HG02763 (cell line): ENCODE data around the gene ZNF423.

Source experiments
- ATAC-seq: cut with Tn5 transposase; IDR thresholded peaks from one replicate; pipeline ENCODE4 v1.9.1; 2021; ENCODE audit warnings: mild to moderate bottlenecking, moderate library complexity; ENCODE audit not compliant: unreplicated experiment

ZNF423 gene

DNA sequence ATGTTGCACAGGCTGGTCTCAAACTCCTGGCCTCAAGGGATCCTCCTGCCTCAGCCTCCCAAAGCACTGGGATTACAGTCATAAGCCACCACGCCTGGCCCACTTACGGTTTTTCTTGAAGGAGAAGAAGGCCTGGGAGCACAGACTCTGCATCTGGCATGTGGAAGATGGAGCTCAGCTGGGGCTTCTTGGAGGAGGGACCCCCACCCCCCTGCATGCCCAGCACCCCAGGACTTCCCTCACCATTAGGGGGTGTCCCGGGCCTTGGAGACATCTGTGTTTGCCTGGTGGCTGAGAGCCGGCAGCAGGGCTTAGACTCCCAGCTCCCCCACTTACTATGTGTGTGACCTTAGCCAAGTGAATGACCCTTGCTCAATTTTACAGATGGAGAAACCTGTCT lies 204.7 kb downstream of the ZNF423 start:
- no peak for ATAC-seq

DNA sequence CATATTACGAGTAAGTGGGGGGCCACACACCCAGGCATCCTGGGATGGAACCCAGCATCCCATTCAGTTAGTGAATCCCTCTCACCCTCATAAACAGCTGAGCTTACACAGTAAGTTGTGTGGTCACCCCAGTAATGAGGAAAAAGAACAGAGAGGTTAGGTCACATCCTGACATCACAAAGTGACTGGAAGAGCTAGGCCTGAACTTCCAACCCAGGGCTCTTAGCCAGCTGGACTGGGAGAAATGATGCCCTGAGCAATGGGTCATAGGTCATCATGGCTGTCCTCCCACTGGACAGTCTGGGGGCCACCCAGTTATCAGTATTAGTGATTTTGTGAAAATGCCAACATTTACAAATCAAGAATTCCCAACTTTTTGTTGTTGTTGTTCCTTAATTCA lies 205.3 kb downstream of the ZNF423 start:
- no peak for ATAC-seq

DNA sequence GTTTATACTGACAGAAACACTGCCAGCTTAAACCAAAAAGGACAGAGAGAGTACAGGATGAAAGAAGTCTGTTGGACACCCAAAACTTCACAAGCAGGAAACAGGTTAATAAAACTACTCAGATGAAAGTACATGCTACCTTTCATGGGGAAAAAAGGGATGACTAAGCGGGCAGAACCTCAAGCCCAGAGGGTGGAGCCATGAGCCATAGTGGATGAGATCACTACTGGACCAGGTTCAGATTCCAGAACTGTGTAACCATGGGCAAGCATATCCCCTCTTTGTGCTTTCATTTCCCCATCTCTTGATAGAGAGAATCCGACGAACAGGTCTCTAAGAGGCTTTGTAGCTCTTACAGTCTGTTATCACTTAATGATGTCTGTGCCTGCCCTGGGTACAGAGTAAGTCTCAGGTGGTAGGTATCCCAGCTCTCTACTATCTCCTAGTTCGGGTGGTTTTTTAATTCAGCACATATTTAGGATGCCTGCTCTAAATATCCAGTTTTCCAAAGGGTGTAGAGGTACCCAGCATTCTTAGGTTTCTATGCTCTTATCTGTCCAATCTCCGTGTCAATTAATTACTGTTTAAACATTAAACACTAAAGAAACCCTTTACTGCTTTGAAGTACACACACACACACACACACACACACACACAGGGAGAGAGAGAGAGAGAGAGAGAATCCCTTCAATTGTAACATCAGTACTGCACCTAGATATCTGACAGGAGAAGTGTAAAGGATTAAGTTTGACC lies 206.7 kb downstream of the ZNF423 start:
- ATAC-seq = no peak

DNA sequence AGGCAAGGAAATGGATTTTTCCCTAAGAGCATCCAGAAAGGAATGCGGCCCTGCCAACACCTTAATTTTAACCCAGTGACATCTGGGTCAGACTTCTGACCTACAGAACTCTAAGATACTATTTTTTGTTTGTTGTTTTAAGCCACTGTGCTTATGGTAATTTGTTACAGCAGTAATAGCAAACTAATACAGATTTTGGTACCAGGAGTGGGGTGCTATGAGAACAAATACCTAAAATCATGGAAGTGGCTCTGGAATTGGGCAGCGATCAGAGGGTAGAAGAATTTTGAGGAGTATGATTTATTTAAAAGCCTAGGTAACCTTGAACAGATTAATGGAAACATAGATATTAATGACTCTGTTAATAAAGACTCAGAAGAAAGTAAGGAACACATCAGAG lies 208.2 kb downstream of the ZNF423 start:
- ATAC-seq = no peak

DNA sequence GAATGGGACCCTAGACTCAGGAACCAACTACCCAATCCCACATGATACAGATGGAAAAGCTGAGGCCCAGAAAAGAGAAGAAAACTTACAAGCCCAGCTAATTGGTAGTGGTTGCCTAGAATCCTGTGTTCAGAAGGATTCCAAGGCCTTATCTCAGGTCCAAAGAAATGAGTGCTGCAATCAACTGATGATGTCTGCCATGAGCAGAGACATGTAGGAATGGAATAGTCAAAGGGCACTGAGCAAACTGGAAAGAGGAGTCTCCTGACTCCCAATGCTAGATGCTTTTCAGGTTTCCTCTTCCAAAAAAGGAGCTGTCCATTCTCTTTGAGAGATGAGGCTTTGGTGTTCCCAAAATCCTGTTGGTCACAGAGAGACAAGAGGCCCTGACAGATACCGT lies 210.6 kb downstream of the ZNF423 start:
- no peak for ATAC-seq

DNA sequence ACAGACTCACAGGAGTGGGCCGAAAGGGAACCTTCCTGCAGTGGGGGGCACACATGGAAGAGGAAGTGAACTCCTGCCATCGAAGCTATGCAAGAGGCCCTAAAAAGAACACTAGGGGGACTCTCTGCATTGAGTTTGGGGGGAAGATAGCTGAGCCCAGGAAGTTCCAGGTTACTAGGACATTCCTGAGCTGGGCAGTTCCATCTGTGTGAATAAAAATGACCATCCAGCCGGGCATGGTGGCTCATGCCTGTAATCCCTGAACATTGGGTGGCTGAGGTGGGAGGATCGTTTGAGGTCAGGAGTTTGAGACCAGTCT lies 211.8 kb downstream of the ZNF423 start:
- ATAC-seq = no peak

DNA sequence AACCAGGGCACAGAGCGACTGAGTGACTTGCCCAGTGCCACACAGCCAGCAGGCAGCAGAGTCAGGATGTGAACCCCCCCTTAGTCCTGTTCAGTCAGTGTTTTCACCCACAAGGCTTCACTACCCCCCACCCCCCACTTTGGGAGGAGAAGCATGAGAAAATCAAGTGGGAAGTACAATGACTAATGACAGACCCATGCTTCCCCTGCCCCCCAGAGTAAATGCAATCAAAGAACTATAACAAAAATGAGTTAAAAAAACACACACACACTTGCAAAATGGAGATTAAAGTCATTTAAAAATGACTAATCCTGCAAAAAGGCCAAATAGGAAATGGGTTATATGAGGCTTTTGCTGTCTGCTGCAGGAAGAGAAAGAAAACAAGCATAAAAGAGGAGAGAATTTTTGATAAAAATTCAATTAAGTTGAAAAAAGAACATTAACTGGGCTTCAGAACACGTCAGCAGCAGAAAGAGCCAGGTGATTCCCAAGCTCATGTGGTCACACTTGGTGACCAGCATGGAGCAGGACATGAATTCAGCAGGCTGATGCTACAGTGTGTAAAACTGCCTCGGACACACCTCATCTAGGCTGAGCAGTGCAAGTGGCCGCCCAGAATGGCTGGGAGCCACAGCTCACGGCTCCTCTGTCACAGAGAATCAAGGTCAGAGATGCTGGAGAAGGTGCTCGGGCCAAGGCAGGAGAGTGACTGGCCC lies 212.3 kb downstream of the ZNF423 start:
- no peak for ATAC-seq

DNA sequence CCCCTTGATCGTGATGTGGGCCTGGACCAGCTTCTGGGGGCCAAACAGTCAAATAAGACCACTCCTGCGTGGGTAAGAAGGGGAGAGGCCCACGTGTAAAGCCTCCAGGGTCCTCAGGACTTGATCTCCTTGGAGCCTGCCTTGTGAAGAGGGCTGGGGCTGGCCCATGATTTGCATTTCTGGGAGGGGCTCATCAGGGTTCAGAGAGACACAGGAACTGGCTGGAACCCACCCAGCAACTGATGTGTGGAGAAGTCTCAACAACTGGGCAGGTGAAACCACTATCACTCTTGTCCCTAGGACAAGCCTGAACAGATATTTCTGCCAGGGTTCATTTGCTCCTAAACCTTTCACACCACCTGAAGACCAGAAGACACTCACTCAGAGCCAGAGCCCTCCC lies 214.7 kb downstream of the ZNF423 start:
- no peak for ATAC-seq

DNA sequence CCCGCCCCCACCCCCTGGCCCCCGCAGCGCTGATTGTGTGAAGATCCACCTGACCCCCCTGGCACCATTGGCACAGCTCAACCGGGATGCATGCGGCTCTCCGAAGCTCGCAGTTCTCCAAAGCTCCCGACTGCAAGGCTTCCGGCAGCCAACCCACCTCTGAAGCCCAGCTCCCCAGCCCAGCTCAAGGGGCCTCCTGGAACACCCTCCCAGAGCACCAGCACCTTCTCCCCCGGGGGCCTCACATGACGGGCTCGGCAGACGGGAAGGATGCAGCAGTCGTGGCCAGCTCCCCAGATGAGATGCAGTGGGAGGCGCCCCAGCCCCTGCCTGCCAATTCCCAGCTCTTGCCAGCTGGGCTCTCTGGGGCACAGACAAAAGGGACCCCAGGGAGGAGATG lies 215.3 kb downstream of the ZNF423 start:
- ATAC-seq = no peak

DNA sequence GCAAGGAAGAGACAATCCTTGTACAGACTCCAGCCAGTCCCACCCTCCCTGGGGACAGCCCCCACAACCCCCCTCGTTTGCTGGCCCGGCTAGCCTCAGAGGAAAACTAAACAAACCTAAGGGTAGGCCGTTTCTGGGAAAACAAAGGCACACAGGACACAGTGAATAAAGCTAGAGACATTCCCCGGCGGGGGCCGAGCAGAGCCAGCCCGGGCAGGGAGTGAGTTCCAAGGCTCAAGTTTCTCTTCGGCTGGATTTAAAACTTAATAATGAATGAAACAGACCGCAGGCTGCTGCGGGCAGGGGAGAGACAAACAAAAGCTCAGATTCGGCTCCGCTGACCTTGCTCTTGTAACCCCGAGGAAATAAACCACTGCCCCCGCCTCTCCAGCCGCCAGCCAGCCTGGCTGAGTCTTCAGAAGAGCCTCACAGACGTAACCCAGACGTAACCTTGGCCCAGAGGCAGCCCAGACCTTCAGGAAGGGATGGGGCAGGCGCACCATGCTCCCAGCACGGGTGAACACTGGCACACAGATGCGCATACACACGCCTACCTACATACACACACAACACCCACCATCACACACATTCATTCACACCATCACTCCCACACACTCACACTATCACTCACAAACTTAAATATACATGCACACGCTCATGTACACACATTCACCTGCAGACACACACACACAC lies 216.0 kb downstream of the ZNF423 start:
- no peak for ATAC-seq

DNA sequence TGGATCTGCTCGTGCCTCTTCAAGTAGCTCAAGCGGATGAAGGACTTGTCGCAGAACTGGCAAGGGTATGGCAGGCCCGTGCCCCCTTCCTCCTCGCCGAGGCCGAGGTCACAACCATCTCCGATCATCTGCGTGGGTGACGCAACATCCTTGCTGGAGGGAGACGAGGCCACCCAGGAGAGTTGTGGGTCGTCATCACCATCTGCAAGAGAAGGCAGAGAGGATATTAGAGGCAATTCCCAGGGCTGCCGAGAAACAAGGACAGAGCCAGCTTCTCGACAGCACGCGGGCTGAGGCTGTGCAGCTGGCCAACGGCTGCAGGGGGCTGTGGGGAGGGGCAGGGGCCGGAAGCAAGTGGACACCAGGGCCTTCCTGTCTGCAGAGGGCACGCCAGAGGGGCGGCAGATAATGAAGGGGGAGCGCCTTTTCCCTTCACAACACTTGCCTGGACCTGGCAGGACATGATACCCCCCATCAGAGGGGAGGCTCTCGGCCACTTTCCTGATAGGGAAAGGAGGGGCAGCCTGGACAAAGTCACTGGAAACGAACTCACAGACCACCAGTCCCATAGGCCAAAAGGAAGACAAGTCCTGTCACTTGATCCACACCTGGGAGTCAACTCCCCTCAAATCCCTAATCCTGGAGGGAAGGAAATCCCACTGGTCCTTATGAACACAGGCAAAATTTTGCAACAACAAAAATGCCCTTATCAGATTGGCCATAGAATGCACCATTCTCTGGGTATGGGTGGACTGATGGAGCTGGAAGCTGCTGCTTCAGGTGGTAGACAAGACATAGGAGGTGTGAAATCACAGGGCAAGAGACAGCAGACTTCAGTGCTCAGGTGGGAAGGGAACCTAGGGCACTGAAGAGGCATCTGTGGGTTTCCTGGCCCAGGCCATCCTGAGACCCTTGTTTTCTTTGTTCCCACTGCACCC lies 217.0 kb downstream of the ZNF423 start:
- ATAC-seq = no peak

DNA sequence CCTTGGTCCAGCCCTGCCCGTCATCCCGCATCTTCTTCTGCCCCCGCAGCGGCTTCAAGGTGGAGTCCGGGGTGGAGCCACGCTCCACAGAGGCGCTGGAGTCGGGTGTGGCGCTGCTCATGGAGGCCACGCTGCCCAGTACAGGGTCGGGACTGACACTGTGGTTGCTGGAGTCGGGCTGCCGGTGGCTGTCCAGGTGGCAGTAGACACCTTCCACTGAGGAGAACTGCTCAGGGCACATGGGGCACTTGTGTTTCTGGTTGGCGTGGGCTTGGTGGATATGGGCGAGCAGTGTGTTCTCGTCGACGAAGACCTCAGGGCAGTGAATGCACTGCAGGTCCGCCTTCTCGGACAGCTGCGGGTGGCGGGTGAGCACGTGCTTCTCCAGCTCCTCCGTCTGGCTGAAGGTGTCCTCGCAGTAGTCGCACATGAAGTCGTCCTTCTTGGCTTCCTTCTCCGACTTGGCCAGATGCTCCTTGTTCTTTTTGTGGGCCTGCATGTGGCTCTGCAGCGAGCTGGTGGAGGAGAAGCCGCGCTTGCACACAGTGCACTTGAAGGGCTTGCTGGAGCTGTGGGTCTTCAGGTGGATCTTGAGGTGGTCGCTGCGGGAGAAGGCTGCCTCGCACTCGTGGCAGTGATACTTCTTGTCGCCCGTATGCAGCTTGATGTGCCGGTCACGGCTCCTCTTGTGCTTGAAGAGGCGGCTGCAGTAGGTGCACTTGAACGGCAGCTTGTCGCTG lies 217.8 kb downstream of the ZNF423 start:
- ATAC-seq = no peak

DNA sequence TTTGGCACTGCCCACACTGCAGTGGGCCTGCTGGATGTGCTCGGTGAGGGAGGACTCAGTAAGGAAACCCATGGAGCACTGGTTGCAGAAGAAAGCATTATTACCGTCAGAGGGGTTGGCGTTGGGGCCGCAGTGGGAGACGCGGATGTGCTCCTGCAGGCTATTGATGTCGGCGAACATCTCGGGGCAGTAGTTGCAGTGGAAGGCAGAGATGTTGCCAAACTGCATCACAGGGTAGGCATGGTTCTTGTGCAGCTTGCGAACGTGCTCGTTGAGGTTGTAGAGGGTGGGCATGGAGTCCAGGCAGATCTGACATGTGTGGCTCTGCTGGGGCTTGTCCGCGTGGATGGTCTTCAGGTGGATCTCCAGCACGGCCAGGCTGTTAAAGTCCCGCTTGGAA lies 218.4 kb downstream of the ZNF423 start:
- ATAC-seq = no peak

DNA sequence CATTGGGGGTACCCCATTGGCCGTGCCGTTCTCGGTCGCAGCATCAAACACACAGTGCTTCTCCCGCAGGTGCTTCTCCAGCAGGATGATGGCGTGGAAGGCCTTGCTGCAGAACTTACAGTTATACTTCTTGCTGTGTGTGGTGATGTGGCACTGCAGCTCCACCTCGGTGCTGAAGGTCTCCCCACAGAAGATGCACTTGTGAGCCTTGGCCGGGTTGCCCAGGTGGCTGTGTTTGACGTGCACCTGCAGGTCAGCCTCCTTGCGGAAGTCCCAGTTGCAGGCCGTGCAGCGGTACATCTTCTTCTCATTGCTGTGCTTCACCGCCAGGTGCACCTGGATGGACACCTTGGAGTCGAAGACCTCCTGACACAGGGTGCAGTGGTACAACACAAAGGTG lies 219.3 kb downstream of the ZNF423 start:
- no peak for ATAC-seq

DNA sequence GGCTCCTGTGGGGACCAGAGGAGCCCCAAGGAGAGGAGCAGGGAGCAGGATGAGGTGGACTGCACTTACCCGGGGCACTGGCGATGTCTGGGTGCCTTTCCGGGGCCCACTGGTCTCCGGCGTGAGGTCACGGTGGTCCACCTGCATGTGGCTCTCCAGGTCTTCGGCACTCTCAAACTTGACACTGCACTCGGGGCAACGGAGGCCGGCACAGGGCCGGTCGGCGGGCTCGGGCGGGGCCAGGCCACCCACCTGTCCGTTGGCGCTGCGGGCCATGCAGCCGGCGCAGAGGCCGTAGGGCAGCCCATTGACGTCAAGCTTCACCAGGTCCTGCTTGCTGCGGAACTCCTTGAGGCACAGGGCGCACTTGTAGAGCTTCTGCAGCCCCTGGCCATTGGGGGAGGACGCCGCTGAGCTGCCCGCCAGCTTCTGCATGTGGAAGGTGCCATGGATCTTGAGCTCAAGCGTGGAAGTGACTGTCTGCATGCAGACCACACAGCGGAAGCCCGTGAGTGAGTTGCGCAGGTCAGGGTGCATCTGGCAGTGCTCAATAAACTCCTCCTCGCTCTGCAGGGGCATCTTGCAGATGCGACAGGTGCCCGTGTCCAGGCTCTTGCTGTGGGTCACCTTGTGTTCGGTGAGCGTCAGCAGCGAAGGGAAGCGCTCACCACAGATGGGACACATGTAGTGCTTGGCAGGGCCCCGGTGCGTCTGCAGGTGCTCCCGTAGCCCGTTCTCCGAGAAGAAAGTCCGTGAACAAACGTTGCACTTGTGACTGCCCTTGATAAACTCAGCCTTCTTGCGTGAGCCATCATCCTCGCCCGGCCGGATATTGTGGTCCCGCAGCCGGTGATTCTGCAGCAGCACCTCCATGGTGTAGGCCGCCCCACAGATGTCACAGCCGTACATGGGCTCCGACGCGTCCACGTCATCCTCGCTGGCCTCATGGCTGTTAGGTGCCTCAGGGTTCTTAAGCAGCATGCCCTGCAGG lies 220.0 kb downstream of the ZNF423 start:
- no peak for ATAC-seq

DNA sequence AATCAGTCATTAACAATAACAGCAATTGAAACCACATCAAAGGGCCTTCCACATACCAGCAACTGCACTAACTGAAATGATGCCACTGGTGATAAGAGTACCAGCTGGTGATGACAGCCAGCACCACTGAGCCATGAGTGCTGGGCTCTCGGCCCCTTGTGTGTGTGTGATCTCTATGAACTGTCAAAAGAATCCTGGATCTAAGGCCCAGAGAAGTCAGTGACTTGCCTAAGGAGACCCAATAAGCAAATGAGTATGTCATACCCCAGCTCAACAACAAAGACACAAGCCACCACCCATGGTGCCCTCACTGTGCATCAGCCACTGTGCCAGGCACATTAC lies 220.9 kb downstream of the ZNF423 start:
- ATAC-seq = no peak

DNA sequence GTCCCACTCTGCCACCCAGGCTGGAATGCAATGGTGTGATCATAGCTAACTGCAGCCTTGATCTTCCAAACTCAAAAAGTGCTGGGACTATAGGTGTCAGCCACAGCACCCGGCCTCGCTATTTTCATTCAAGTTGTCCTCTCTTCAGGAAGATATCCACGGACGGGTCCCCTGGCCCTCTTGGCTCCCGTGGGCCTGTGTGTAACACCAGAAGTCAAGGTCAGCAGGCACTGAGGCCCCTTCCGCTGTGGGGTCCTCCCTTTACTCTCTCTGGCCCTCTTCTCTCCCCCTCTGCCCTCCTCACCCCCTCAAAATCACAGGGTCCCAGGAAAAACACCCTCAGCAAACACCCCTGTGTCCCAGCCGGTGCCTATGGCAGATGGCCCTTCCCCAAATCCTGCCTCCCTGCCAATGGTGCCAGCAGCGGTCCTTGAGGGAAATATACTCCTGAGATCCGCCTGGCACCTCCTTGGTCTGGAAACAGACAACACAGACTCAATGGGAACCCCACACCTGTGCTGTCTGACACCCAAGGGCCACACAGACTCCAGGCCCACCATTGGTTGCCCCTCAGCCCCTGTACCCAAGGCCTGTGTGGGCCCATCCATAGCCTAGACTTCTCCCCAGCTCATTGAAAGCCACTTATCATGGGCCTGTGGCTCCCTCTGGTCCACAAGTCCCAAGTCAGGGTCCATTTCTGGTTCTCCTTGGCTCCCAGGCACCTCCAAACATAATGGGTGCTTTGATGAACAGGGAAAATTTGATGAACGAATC lies 221.5 kb downstream of the ZNF423 start:
- no peak for ATAC-seq

DNA sequence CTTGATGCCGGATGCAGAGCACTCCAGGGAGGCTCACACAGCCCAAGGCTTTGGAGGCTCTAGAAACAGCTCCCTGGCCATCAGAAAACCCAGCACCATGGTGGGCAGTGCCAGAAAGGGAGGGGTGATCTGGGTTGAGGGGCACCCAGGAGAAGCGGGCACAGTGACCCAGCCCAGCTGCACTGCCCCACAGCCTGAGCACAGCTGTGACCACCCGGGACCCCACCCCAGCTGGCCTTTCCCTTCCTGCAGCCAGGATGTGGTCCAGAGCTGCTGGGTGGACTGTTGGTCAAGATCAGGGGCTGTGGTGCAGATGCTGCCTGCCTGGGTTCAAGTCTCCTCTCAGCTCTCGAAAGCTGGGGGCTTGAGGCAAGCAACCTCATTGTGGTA lies 223.1 kb downstream of the ZNF423 start:
- no peak for ATAC-seq
